Nucleus accumbens (tissue), 56 donors: Measurements from ENCODE around the gene COL19A1.

Source experiments
- DNase-seq, 56 donors: peaks; one replicate each; lab custom pipeline; 2025; lab: John Stamatoyannopoulos, UW

COL19A1 gene

GRCh38 chr6:70152786-70153185 is 286.4 kb downstream of the COL19A1 start:
- DNase-seq: no peak

GRCh38 chr6:70157086-70157485 is 290.7 kb downstream of the COL19A1 start:
- DNase-seq: no peak

DNA sequence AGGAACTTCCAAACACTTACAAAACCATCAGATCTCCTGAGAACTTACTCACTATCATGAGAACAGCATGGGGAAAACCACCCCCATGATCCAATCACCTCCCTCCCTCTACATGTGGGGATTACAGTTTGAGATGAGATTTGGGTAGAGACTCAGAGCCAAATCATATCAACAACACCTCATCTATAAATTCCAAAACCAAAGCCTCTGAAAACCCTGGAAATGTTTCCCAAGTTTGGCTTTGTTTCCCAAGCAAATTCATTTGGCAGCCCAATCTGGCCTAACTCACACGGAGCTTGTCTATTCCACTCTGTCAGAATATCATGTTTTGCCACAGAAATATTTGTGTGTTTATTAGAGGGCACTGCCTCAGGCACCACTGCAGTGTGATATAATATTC is 293.9 kb downstream of the COL19A1 start:
- DNase-seq: no peak

DNA sequence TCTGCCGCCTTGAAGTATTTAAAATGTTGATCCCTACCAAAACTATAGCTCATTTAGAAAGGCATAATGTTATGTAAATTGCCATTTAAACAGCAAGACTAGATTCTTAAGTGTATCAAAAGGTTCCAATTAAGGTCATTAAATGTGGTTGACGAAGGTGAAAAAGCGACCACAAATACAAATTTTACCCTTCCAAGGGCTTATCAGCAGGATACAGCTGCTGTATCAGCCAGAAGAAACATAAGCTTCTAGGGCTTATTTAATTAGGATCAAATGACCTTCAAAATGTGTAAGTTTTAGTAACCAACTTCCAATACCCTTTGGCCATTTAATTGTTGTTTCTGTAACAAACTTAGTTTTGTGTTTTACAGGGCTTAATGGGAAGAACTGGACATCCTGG is 296.6 kb downstream of the COL19A1 start:
- no peak for DNase-seq

DNA sequence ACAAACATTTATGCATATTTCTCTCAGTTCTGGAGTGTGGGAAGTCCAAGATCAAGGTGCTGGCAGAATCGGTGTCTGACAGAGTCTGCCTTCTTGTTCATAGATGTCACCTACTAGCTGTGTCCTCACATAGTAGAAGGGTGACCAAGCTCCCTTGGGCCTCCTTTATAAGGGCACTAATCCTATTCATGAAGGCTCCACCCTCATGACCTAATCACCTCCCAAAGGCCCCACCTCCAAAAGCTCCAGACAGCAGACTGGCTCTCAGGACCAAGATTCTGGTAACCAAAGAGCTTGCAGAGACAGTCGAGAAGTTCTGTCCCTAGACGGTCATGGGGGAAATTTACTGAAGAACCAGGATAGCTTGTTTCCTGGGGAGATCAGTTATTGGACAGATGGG is 297.4 kb downstream of the COL19A1 start:
- DNase-seq: no peak

DNA sequence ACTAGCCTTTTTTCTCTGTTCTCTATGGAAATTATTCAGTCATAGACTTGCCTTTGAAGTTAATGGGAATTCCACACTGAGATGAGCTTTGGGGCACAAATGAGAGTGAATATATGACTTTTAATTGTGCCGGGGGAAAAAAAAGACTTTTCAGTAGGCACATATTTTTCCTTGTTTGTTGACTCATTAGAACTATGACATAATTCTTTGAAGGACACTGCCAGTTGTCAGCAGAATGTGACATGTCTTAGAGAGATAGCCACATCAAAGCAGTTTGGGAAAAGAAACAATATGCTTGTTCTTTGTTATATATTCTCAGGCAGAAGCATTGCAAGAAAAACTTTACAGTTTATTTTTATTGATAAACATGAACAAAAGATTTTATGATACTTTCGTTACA is 298.2 kb downstream of the COL19A1 start:
- no peak for DNase-seq

DNA sequence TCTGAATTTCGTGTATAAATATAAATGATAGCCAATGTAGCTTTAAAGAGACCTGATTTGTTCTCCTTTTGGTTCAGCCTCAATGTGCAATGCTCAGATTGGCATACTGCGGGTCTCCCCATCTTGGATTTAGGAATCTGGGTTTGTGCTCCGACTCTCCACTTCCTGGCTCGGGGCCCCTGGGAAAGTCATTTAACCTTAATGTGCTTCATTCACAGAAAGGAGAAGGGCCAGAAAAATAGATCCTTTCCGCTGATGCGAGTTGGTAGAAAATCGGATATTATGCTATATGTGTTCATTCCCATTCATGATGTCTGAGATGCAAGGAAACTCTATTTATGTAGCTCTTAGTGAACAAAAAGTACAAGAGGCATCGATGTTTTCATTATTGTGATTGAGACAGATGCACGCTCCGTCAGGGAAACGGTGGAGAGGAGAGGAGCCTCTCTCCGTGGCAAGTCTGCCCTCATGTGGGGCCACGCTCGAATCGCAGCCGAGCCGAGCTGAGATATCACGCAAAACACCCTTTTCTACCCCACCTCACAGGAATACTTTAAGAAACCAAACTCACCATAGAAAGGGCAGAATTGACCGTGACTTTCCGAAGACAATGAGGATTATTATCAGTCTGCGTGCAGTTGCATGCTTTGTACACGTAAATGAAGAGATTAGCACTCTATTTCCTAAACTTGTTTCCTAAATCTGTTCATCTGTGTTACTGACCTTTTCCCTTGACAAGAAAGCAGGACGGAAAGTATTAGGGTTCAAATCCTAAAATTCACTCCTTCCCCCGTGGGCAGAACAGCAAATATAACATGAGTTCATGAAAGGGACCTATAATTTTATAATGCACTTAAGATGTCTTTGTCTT is 300.0 kb downstream of the COL19A1 start:
- DNase-seq: peak in 46 of 56 donors; percentile 1 to 75 (median 18)

DNA sequence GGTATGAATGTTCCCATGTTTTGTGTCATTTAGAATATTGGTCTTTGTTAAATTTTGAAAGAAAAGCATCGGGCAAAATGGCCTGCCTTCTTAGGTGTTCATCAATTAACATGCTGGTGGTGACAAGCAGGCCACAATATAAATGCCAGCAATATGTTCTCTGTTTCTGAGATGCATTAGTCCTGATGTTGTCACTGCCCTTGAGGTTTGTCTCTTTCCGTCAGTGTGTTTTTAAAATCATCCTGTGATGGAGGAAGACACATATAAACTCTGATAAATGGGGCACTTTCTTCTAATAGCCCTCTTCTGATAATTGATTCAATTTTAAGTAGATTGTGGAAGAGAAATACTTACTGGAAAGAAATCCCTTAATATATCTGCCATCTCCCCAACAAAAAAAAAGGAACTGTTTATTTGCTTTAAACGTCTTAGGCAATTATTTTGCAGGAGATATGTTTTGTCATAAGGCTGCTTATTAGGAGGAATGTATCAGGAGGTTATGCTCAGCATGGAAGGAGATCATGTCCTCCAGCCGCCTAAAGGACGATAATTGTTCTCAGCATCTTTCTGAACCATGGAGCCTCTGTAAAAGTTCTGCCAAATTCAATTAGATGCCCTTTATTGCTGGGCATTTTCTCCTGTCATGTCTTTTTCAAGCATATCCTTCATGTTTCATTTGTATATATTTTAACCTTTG is 302.5 kb downstream of the COL19A1 start:
- no peak for DNase-seq

GRCh38 chr6:70171236-70171635 is 304.9 kb downstream of the COL19A1 start:
- no peak for DNase-seq

DNA sequence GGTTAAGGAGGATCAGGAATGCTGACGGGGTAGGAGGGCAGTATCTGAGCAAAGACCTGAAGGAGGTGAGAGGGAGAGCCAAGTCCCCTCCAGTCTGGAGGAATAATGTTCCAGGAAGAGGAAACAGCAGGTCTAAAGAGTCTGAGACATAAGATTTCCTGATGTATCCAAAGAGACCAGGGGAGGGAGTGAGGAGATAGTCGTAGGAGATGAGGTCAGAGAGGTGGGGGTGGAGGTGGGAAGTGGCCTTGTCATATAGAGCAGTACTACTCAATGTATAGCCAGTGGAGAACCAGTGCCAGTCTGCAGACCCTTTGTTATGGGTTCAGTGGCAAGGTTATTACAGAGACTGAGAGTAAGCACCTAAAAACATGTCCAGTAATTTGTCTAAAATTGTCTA is 305.9 kb downstream of the COL19A1 start:
- DNase-seq: no peak

- no peak for DNase-seq
Measured at GRCh38 chr6:70175770-70176169, 309.4 kb downstream of the COL19A1 start.

DNA sequence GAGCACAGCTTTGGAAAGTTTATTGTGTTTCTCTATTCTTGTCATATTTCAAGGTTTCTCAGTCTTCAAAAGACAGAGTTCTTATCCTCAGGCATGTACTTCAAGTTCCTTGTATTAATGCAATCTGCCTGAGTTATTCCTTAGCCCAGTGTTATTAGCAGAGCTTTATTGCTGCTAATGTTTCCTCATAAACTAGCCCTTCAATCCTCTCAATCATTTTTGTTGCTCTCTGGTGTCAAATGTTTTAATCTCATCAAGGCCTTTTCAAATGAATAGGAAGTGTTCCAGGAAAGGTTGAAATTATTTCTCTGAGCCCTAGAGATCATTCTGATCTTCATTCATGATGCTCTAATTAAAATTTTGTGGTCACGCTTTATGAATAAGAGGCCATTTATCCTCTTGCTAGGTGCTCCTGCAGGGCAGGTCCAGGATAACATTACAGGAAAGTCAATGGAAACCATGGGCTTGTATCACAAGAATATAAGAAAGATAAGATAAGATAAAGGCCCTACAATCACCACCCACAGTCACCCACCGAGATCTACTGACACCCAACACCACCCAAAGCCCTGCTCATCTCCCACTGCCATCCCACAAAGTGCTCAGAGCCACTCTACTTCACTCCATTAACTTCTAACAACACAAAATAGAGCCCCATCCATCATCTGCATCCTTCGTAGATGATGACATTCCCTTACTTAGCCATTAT is 310.6 kb downstream of the COL19A1 start:
- DNase-seq: no peak

DNA sequence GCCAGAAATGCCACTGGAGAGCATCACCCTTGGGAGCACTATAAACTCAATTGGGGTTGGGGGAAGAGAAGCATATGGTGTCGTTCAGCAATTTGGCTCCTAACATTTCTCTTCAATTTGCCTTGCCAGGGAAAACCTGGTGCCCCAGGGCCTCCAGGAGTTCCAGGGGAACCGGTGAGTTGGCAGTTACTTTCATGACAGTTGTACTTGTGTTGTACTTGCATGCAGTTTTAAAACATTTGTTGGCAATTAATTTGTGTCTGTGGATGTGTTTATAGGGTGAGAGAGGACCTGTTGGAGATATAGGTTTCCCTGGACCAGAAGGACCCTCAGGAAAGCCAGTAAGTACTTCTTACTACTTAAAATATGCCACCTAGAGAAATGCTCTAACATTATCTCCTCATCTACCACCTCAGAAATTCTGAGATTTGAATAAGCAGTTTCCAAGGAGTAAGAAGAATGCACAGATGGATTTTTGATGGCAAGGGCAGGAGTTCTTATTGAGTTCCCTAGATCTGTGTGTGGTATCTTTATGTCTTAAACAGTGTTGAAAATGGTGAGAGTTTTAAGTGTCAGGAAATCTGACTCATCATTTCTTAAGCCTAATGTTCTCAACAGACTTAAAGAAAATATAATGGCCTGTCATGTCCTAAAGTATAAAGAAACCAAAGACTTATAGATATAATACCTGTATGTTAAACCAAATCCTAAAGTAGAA is 314.0 kb downstream of the COL19A1 start:
- no peak for DNase-seq

DNA sequence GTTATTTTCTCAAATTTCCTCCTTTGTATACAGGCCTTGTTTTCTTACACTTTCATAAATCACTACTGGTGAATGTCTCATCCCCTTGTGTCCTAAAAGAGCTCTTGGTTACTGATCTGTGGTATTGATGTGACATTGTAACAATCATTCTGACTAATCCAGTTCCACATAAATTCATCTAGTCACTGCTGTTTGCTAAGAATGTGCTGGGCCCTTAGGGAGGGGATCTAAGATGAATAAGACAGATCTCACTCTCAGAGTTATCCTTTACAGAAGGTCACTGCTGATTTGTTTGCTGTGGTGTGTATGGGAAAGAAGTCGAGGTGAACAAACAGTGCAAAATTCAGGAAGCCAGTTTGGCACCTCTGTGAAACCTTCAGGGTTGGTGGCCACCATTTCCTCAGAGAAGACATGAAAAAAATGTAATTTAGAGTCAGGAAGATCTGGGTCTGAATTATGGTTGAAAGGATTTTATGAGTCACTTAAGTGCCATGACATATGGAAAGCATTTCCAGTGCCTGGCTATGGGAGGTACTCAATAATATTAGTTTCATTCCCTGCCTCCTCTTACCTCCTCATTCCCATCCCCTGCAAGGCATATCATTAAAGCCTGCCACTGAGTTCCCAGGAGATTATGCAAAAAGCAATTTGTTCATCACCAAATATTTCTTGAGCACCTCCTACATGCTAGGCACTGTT is 314.7 kb downstream of the COL19A1 start:
- DNase-seq: no peak

DNA sequence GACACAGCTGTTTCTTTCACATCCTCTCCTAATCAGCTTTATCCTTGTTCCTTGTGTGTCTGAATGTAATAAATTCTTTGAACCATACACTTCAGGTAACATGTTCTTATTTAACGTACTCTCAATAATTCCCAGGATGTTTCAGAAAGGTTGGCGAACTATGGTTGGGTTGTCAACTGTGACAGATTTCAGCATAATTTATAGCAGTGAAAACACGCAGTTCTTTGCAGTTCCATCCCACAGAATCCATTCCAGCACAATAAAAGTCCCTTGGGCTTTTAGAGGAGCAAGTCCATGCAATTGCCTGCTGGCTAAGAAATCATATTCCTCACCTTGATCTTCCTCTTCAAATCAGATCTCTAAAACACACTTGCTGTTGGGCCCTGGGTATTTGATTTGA is 317.2 kb downstream of the COL19A1 start:
- DNase-seq: no peak

GRCh38 chr6:70184723-70185122 is 318.4 kb downstream of the COL19A1 start:
- DNase-seq: no peak

DNA sequence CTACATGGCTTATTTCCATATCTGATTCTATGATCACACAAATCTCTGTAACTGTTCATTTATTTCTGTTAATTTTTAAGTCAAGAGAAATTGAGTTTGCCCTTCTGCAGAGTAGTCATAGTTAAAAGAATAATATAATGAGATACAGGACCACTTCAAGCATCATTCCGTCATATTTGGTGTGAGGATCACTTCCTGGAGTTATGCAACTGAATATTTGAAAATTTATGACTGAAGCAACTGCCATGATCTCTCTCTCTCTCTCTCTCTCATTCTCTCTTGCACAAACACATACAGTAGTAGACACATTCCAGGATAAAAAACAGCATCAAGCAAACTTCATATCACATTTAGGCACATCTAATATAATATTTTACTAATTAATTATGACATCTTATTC is 320.1 kb downstream of the COL19A1 start:
- no peak for DNase-seq

- no peak for DNase-seq
Measured at GRCh38 chr6:70188202-70188601, 321.8 kb downstream of the COL19A1 start.

DNA sequence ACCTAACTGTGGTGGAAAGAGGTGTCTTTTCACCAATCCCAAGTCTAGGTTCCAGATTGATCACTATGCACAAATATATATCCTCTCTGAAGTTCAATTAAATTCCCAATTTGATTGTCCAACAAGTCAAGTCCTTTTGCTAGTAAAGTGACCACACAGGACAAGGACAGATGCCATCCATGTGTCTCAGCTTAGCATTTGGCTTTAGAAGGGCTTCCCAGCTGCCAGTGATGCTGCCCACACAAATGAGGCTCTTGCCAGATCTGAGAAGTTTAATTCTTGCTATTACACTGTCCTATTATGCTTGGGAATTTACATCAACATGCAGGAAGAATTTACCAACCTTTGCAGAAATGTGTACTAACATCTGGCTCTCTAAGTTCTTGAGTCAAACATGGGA is 328.1 kb downstream of the COL19A1 start:
- DNase-seq: no peak

DNA sequence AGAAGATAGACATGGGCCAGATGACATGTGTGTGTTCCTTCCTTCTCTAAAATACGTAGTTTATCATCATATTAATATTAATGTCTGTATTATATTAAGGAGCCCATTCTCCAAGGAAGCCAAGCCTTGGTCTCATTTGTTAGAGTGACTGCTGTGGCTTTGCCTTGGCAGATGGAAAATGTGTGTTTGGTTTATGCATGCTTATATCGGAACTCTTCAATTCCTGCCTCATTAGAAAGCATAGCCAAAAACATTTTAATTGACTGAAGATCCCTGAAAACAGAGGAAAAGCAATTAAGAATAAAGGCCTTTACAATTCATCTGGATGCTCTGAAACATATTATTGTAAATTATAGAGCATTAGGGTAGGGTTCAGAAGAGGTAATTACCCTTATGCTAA is 330.2 kb downstream of the COL19A1 start:
- DNase-seq: no peak
